Loucy (cell line): Measurements from ENCODE around the gene MBP.

ENCODE experiments used
- H2AFZ ChIP-seq: fragments of 200-600 bp; sonication (generic); 2 replicates; pipeline ENCODE4 v1.6.0; 2016; ENCODE audit warnings: antibody characterized with exemption, mild to moderate bottlenecking, low read length, moderate library complexity
- H3F3A ChIP-seq: fragments of 200-600 bp; 2 replicates; pipeline ENCODE4 v1.6.0; 2016; ENCODE audit warnings: antibody characterized with exemption, low read depth, mild to moderate bottlenecking
- H3K27me3 ChIP-seq: fragments of 200-600 bp; sonication (generic); 2 replicates; pipeline ENCODE4 v1.6.1; 2014; ENCODE audit warnings: low read length, mild to moderate bottlenecking; ENCODE audit not compliant: insufficient read depth, poor library complexity, severe bottlenecking
- H3K36me3 ChIP-seq: fragments of 200-600 bp; sonication (generic); 2 replicates; pipeline ENCODE4 v1.6.1; 2016; ENCODE audit warnings: low read length; ENCODE audit not compliant: insufficient read depth
- H3K4me1 ChIP-seq: fragments of 200-600 bp; sonication (generic); 2 replicates; pipeline ENCODE4 v1.5.1; 2014; ENCODE audit warnings: low read length, mild to moderate bottlenecking; ENCODE audit not compliant: insufficient read depth, poor library complexity, severe bottlenecking
- H3K4me2 ChIP-seq: fragments of 200-600 bp; sonication (generic); 2 replicates; pipeline ENCODE4 v1.6.0; 2014; ENCODE audit warnings: antibody characterized with exemption, low read length, low read depth, mild to moderate bottlenecking; ENCODE audit not compliant: poor library complexity, severe bottlenecking
- H3K4me3 ChIP-seq: fragments of 200-600 bp; sonication (generic); 2 replicates; pipeline ENCODE4 v1.5.1; 2014; ENCODE audit warnings: low read length, mild to moderate bottlenecking, mixed read lengths; ENCODE audit not compliant: poor library complexity, severe bottlenecking
- H3K79me2 ChIP-seq: fragments of 200-600 bp; sonication (generic); 2 replicates; pipeline ENCODE4 v1.6.1; 2014; ENCODE audit warnings: low read length; ENCODE audit not compliant: insufficient read depth
- H3K9ac ChIP-seq: fragments of 200-600 bp; sonication (generic); 2 replicates; pipeline ENCODE4 v1.6.0; 2014; ENCODE audit warnings: mild to moderate bottlenecking, low read depth, low read length, moderate library complexity; ENCODE audit not compliant: poor library complexity, severe bottlenecking
- H3K9me2 ChIP-seq: fragments of 200-600 bp; sonication (generic); replicated peaks from 2 replicates; pipeline ENCODE4 v1.6.1; 2016; ENCODE audit warnings: low read depth, low read length, mixed read lengths
- H3K9me3 ChIP-seq: fragments of 200-600 bp; sonication (generic); 2 replicates; pipeline ENCODE4 v1.6.1; 2014; ENCODE audit warnings: mild to moderate bottlenecking, antibody characterized with exemption, low read length, low read depth; ENCODE audit not compliant: insufficient read depth
- H4K20me1 ChIP-seq: fragments of 200-600 bp; sonication (generic); 2 replicates; pipeline ENCODE4 v1.6.0; 2014; ENCODE audit warnings: antibody characterized with exemption, low read length, mild to moderate bottlenecking; ENCODE audit not compliant: insufficient read depth, poor library complexity, severe bottlenecking
- EZH2phosphoT487 ChIP-seq: fragments of 200-600 bp; IDR thresholded peaks from 2 replicates; pipeline ENCODE4 v1.6.1; 2018; ENCODE audit warnings: antibody characterized with exemption, mild to moderate bottlenecking, moderate library complexity, borderline replicate concordance
- TF ChIP-seq, protein P1 (sequence below): fragments of 200-600 bp; sonication (generic); conservative IDR thresholded peaks from 2 replicates; pipeline ENCODE4 v1.5.1; 2014; ENCODE audit warnings: mild to moderate bottlenecking, antibody characterized with exemption, low read length

MBP gene

DNA sequence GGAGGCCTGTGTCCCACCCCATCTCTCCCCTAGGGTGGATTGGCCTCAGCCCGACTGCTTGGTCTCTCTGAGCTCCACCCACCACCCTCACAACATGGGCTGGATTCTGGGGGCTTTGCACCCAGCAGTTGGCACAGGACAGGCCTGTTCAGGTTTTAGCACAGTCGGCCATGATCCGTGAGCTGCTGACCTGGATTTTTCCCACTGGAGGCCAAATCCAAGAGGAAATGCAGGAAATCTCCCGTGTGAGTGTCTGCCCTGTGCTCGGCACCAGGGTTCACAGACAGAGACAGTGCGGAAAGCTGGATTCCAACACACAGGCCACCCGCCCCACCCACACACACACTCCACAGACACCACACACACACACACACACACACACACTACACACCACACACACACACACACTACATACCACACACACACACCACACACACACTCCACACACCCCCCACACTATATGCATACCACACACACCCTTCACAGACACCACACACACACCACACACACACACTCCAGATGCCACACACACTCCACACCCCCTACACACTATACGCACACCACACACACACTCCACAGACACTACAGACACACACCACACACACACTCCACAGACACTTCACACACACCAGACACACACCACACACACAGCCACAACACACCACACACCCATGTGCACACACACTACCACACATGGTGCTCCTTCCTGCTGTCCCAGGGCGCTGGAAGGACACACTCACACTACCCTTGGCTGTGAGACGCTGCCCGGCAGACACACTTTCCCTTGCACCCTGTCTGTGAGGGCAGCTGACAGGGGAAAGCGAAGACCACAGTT is 14.1 kb downstream of the MBP start:
- Histone ChIP-seq H3K4me3 (no peak overlapping the region), H3K9me2 (no peaks in the 10 kb centered on the region), H3K4me2 (no peak overlapping the region), H4K20me1 (no peaks in the 10 kb centered on the region), H3K4me1 (peaks cover 81% of the 10 kb centered on the region), H3K27me3 (no peaks in the 10 kb centered on the region), H2AFZ (no peak overlapping the region), H3K9me3 (no peaks in the 10 kb centered on the region), H3K79me2 (peaks cover 34% of the 10 kb centered on the region), H3K36me3 (no peaks in the 10 kb centered on the region), H3F3A (peaks cover 26% of the 10 kb centered on the region), H3K9ac (peak overlapping the region; percentile 54)
- no peak for TF ChIP-seq EZH2phosphoT487
- TF ChIP-seq, protein P1, sequence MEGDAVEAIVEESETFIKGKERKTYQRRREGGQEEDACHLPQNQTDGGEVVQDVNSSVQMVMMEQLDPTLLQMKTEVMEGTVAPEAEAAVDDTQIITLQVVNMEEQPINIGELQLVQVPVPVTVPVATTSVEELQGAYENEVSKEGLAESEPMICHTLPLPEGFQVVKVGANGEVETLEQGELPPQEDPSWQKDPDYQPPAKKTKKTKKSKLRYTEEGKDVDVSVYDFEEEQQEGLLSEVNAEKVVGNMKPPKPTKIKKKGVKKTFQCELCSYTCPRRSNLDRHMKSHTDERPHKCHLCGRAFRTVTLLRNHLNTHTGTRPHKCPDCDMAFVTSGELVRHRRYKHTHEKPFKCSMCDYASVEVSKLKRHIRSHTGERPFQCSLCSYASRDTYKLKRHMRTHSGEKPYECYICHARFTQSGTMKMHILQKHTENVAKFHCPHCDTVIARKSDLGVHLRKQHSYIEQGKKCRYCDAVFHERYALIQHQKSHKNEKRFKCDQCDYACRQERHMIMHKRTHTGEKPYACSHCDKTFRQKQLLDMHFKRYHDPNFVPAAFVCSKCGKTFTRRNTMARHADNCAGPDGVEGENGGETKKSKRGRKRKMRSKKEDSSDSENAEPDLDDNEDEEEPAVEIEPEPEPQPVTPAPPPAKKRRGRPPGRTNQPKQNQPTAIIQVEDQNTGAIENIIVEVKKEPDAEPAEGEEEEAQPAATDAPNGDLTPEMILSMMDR: no peak

DNA sequence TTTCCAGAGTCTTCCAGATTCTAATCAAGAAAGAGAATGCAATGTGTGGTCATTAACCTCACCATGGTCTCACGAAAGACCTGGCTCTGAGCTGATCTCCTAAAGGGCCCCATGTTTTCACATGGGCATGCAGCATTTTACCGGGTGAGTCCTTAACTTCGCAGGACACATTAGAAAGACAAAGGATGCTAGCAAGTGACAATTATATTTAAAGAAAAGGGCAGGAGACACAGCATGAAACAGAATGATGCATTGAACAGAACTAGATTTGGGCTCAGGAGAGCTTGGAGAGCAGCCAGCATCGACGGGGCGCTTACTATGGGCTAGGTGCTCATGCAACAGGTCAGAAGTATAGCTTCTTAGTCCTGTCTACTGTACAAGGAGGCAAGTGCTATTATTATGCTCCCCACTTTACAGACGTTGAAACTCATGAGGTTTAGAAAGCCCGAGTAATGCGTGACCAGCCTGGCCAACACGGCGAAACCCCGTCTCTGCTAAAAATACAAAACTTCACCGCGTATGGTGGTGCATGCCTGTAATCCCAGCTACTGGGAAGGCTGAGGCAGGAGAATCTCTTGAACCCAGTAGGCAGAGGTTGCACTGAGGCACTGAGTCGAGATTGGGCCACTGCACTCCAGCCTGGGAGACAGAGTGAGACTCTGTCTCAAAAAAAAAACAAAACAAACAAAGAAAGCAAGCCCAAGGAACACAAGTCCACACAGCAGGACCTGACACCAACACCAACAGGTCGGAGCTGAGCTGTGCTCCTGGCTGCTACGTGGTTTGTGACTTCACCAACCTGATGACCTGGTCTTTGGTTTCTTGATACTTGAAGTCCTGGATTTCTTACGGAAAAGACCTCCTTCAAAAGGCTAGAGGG is 16.1 kb downstream of the MBP start:
- Histone ChIP-seq H3K4me1 (peaks cover 82% of the 10 kb centered on the region), H3K36me3 (no peaks in the 10 kb centered on the region), H3K4me3 (no peak overlapping the region), H3K4me2 (no peak overlapping the region), H2AFZ (no peak overlapping the region), H3K9ac (peak overlapping the region; percentile 80), H4K20me1 (no peaks in the 10 kb centered on the region), H3K79me2 (peaks cover 34% of the 10 kb centered on the region; the same call in 1 of the 2 replicates), H3K9me2 (no peaks in the 10 kb centered on the region), H3K9me3 (no peaks in the 10 kb centered on the region), H3K27me3 (no peaks in the 10 kb centered on the region), H3F3A (peaks cover 21% of the 10 kb centered on the region)
- TF ChIP-seq, protein P1: no peak
- TF ChIP-seq EZH2phosphoT487: no peak

DNA sequence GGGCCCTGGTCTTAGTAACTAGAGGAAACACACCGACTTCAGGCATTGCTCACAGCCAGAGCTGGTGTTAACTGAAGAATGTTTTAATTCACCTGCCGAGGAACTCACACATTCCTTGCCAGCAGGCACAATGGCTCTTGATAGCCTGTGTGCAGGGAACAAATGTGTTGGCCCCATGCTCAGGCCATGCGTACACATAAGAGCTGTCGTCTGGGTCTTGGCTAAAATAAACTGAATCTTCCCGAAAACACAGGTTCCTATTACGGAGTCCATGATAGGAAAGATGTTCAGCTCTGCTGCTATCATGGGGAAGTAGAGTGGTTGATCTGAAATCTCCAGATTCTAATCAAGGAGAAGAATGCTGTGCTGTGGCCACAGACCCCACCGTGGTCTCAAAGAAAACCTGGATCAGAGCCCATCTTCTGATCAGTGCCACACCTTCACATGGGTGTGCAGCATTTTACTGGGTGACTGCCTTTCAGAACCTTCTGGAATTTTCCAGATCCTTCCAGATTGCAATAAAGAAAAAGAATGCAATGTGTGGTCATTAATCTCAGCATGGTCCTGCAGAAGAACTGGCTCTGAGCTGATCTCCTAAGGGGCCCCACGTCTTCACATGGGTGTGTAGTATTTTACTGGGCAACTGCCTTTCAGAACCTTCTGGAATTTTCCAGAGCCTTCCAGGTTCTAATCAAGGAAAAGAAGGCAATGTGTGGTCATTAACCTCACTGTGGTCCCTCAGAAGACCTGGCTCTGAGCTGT is 17.2 kb downstream of the MBP start:
- H3K79me2 ChIP-seq: peaks cover 39% of the 10 kb centered on the region; the same call in 1 of the 2 replicates
- H3F3A ChIP-seq: peaks cover 21% of the 10 kb centered on the region
- TF ChIP-seq, protein P1: no peak
- TF ChIP-seq EZH2phosphoT487: no peak
- no peaks in the 10 kb centered on the region for H3K27me3 ChIP-seq
- no peak overlapping the region for H2AFZ ChIP-seq
- H4K20me1 ChIP-seq: no peaks in the 10 kb centered on the region
- H3K9ac ChIP-seq: peak overlapping the region; percentile 80
- peak overlapping the region; percentile 50 for H3K4me2 ChIP-seq
- peaks cover 87% of the 10 kb centered on the region for H3K4me1 ChIP-seq
- no peaks in the 10 kb centered on the region for H3K9me3 ChIP-seq
- no peak overlapping the region for H3K4me3 ChIP-seq
- no peaks in the 10 kb centered on the region for H3K9me2 ChIP-seq
- no peaks in the 10 kb centered on the region for H3K36me3 ChIP-seq
